ENCODE results near the gene TAF5L. TPM values are rescaled to one million over a fixed set of nuclear protein-coding genes. Genes with fewer than 3 reads are reported as not detected.
"Not testable (repeated sequence)": the region's sequence is repeated elsewhere in the genome, so short reads cannot be mapped to it uniquely, and the experiment has no call there.

Gene TAF5L
- total RNA-seq, 1 experiment from 2014 or later = 18.7 TPM

GRCh38 chr1:229603371-229604005, 22.4 kb downstream of the TAF5L start:
- DNase-seq (ENCODE audit: low read depth) = no peak

- DNase-seq (ENCODE audit: low read depth) = no peak
Measured at GRCh38 chr1:229600229-229600628, 25.7 kb downstream of the TAF5L start.

GRCh38 chr1:229599218-229599954, 26.5 kb downstream of the TAF5L start:
- DNase-seq (ENCODE audit: low read depth) = no peak

GRCh38 chr1:229597877-229598276, 28.0 kb downstream of the TAF5L start:
- no peak for DNase-seq (ENCODE audit: low read depth)

- no peak for DNase-seq (ENCODE audit: low read depth)
Measured at GRCh38 chr1:229596925-229597699, 28.8 kb downstream of the TAF5L start.

GRCh38 chr1:229595876-229596275, 30.0 kb downstream of the TAF5L start:
- DNase-seq (ENCODE audit: low read depth) = not testable (repeated sequence)

- no peak for DNase-seq (ENCODE audit: low read depth)
Measured at GRCh38 chr1:229594227-229595008, 31.5 kb downstream of the TAF5L start.

- DNase-seq (ENCODE audit: low read depth) = no peak
Measured at GRCh38 chr1:229593800-229594199, 32.1 kb downstream of the TAF5L start.

GRCh38 chr1:229590119-229590518, 35.8 kb downstream of the TAF5L start:
- DNase-seq (ENCODE audit: low read depth) = no peak

GRCh38 chr1:229585338-229585737, 40.6 kb downstream of the TAF5L start:
- DNase-seq (ENCODE audit: low read depth) = no peak

GRCh38 chr1:229582715-229583114, 43.2 kb downstream of the TAF5L start:
- DNase-seq (ENCODE audit: low read depth) = no peak

- DNase-seq (ENCODE audit: low read depth) = no peak
Measured at GRCh38 chr1:229582011-229582694, 43.8 kb downstream of the TAF5L start.

- DNase-seq (ENCODE audit: low read depth) = no peak
Measured at GRCh38 chr1:229581485-229581884, 44.4 kb downstream of the TAF5L start.

- DNase-seq (ENCODE audit: low read depth) = no peak
Measured at GRCh38 chr1:229579059-229579673, 46.8 kb downstream of the TAF5L start.

GRCh38 chr1:229578168-229579058, 47.5 kb downstream of the TAF5L start:
- no peak for DNase-seq (ENCODE audit: low read depth)

GRCh38 chr1:229574679-229575442, 51.1 kb downstream of the TAF5L start:
- DNase-seq (ENCODE audit: low read depth) = no peak

- DNase-seq (ENCODE audit: low read depth) = no peak
Measured at GRCh38 chr1:229572286-229572685, 53.6 kb downstream of the TAF5L start.

- no peak for DNase-seq (ENCODE audit: low read depth)
Measured at GRCh38 chr1:229570891-229571516, 54.9 kb downstream of the TAF5L start.

- DNase-seq (ENCODE audit: low read depth) = no peak
Measured at GRCh38 chr1:229570305-229570704, 55.6 kb downstream of the TAF5L start.
